Measurements from ENCODE around the gene CARS1.

CARS1 gene

GRCh38 chr11:3022982-3023381 is 34.2 kb downstream of the CARS1 start:
- H3K36me3 ChIP-seq (ENCODE audit: low read length) = peaks cover 6% of the 10 kb centered on the region; the same call in 1 of the 2 replicates
- no peaks in the 10 kb centered on the region for H3K9me2 ChIP-seq (replicated peaks; ENCODE audit: insufficient read depth, low read length)
- no peak overlapping the region for H3K9ac ChIP-seq (ENCODE audit: low read length)
- H4K20me1 ChIP-seq (ENCODE audit: low read depth, low read length) = no peaks in the 10 kb centered on the region
- no peak overlapping the region for H2AFZ ChIP-seq (ENCODE audit: low read depth, low read length, severe bottlenecking)
- H3K27me3 ChIP-seq (ENCODE audit: low read length) = no peaks in the 10 kb centered on the region
- no peak overlapping the region for H3K4me3 ChIP-seq (ENCODE audit: insufficient read depth, low read length, poor library complexity, severe bottlenecking)
- H3K27ac ChIP-seq (ENCODE audit: low read depth, low read length) = no peak overlapping the region
- H3K9me3 ChIP-seq (ENCODE audit: insufficient read depth, low read length) = no peaks in the 10 kb centered on the region
- no peaks in the 10 kb centered on the region for H3K79me2 ChIP-seq (ENCODE audit: insufficient read depth, low read length)
- TF ChIP-seq CTCF (IDR thresholded peaks at IDR 0.05; ENCODE audit: insufficient read depth, low read length, poor library complexity, severe bottlenecking) (no peak), EZH2phosphoT487 (conservative IDR thresholded peaks at IDR 0.05; ENCODE audit: low read length) (no peak)
- H3K4me2 ChIP-seq (ENCODE audit: low read depth, low read length, poor library complexity, severe bottlenecking) = no peak overlapping the region
- H3F3A ChIP-seq (ENCODE audit: insufficient read depth) = no peaks in the 10 kb centered on the region

GRCh38 chr11:3022300-3022967 is 34.8 kb downstream of the CARS1 start:
- Histone ChIP-seq H2AFZ (ENCODE audit: low read depth, low read length, severe bottlenecking) (no peak overlapping the region), H4K20me1 (ENCODE audit: low read depth, low read length) (no peaks in the 10 kb centered on the region), H3K79me2 (ENCODE audit: insufficient read depth, low read length) (no peaks in the 10 kb centered on the region), H3K36me3 (ENCODE audit: low read length) (peaks cover 6% of the 10 kb centered on the region; the same call in 1 of the 2 replicates), H3K9me3 (ENCODE audit: insufficient read depth, low read length) (no peaks in the 10 kb centered on the region), H3K4me3 (ENCODE audit: insufficient read depth, low read length, poor library complexity, severe bottlenecking) (no peak overlapping the region), H3F3A (ENCODE audit: insufficient read depth) (no peaks in the 10 kb centered on the region), H3K4me2 (ENCODE audit: low read depth, low read length, poor library complexity, severe bottlenecking) (no peak overlapping the region), H3K27ac (ENCODE audit: low read depth, low read length) (no peak overlapping the region), H3K9ac (ENCODE audit: low read length) (no peak overlapping the region), H3K9me2 (replicated peaks; ENCODE audit: insufficient read depth, low read length) (no peaks in the 10 kb centered on the region), H3K27me3 (ENCODE audit: low read length) (no peaks in the 10 kb centered on the region)
- no peak for TF ChIP-seq EZH2phosphoT487 (conservative IDR thresholded peaks at IDR 0.05; ENCODE audit: low read length)

GRCh38 chr11:3021125-3021524 is 36.1 kb downstream of the CARS1 start:
- Histone ChIP-seq H3F3A (ENCODE audit: insufficient read depth) (no peaks in the 10 kb centered on the region), H4K20me1 (ENCODE audit: low read depth, low read length) (no peaks in the 10 kb centered on the region), H3K79me2 (ENCODE audit: insufficient read depth, low read length) (no peaks in the 10 kb centered on the region), H3K9me2 (replicated peaks; ENCODE audit: insufficient read depth, low read length) (no peaks in the 10 kb centered on the region), H3K4me3 (ENCODE audit: insufficient read depth, low read length, poor library complexity, severe bottlenecking) (no peak overlapping the region), H3K27ac (ENCODE audit: low read depth, low read length) (no peak overlapping the region), H3K27me3 (ENCODE audit: low read length) (no peaks in the 10 kb centered on the region), H3K36me3 (ENCODE audit: low read length) (no peaks in the 10 kb centered on the region; the same call in 1 of the 2 replicates), H3K9me3 (ENCODE audit: insufficient read depth, low read length) (no peaks in the 10 kb centered on the region), H2AFZ (ENCODE audit: low read depth, low read length, severe bottlenecking) (no peak overlapping the region), H3K9ac (ENCODE audit: low read length) (no peak overlapping the region), H3K4me2 (ENCODE audit: low read depth, low read length, poor library complexity, severe bottlenecking) (no peak overlapping the region)
- TF ChIP-seq CTCF (IDR thresholded peaks at IDR 0.05; ENCODE audit: insufficient read depth, low read length, poor library complexity, severe bottlenecking) = peak; percentile 19
- TF ChIP-seq EZH2phosphoT487 (conservative IDR thresholded peaks at IDR 0.05; ENCODE audit: low read length) = no peak

- no peaks in the 10 kb centered on the region for H3F3A ChIP-seq (ENCODE audit: insufficient read depth)
- H3K79me2 ChIP-seq (ENCODE audit: insufficient read depth, low read length) = no peaks in the 10 kb centered on the region
Measured at GRCh38 chr11:3020011-3020410, 37.2 kb downstream of the CARS1 start.

More at GRCh38 chr11:3020011-3020410, 37.2 kb downstream of the CARS1 start:
- H3K9me3 ChIP-seq (ENCODE audit: insufficient read depth, low read length) = no peaks in the 10 kb centered on the region
- no peaks in the 10 kb centered on the region for H3K9me2 ChIP-seq (replicated peaks; ENCODE audit: insufficient read depth, low read length)
- no peak for TF ChIP-seq EZH2phosphoT487 (conservative IDR thresholded peaks at IDR 0.05; ENCODE audit: low read length)
- no peak for TF ChIP-seq CTCF (IDR thresholded peaks at IDR 0.05; ENCODE audit: insufficient read depth, low read length, poor library complexity, severe bottlenecking)
- no peak overlapping the region for H3K4me3 ChIP-seq (ENCODE audit: insufficient read depth, low read length, poor library complexity, severe bottlenecking)
- no peaks in the 10 kb centered on the region; the same call in 1 of the 2 replicates for H3K36me3 ChIP-seq (ENCODE audit: low read length)
- no peaks in the 10 kb centered on the region for H3K27me3 ChIP-seq (ENCODE audit: low read length)
- no peak overlapping the region for H3K27ac ChIP-seq (ENCODE audit: low read depth, low read length)
- H3K9ac ChIP-seq (ENCODE audit: low read length) = no peak overlapping the region
- no peak overlapping the region for H2AFZ ChIP-seq (ENCODE audit: low read depth, low read length, severe bottlenecking)
- no peaks in the 10 kb centered on the region for H4K20me1 ChIP-seq (ENCODE audit: low read depth, low read length)
- no peak overlapping the region for H3K4me2 ChIP-seq (ENCODE audit: low read depth, low read length, poor library complexity, severe bottlenecking)
